OCI-M1 (cell line): Measurements from ENCODE around the gene EFNB2.

Experiments
- DNase-seq: peaks from one replicate; lab custom pipeline; 2025; lab: John Stamatoyannopoulos, UW

Gene EFNB2

DNA sequence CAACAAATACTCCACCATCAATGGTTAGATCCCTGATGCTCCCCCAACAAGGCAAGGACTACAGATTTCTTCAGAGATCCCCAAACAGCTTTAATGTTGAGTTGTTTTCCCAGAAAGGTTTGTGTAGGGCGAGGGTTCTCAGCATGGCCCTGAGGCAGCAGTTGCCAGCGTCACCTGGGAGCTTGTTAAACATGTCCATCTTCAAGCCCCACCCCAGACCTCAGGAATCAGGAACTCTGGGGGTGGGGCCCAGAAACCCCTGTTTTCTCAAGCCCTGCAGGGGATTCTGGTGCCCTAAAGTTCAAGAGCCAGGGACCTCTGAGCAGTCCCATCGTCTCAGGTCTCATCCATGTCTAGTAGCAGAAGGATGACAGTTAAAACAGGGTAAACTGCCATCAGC lies 9.6 kb downstream of the EFNB2 start:
- no peak for DNase-seq

DNA sequence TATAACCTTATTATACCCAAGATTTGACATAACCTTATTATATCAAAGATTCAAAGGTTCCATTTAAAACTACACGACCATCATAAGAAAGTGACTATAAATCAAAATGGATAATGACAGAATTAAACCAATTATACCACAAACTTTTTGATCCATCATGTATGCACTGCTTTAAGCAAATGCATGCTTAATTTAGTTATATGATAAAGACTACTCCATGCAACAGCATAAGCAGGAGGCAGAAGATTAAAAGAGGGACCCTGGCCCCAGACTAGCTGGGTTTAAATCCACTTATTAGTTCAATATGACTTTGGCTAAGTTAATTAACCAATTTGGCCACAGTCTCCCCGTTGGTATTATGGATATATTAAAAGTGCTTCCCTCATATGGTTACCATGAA lies 11.4 kb downstream of the EFNB2 start:
- no peak for DNase-seq

DNA sequence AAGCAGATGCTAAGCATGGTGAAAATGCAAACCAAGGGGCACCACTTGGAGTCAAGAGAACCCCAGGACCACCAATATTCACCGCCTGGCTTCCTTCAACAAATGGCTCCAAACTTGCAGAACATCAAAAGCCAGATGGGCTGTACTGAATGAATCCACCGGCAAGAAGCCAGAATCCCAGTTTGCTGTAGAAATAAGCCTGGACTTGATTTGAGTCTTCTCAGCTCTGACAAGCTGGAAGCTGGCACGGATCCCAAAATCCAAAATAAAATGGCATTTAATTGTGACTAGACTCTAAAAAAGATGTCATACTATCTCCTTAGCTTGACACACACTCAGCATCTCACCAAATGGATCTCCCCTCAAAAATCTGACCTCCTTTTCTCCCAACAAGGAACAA lies 11.9 kb downstream of the EFNB2 start:
- no peak for DNase-seq

DNA sequence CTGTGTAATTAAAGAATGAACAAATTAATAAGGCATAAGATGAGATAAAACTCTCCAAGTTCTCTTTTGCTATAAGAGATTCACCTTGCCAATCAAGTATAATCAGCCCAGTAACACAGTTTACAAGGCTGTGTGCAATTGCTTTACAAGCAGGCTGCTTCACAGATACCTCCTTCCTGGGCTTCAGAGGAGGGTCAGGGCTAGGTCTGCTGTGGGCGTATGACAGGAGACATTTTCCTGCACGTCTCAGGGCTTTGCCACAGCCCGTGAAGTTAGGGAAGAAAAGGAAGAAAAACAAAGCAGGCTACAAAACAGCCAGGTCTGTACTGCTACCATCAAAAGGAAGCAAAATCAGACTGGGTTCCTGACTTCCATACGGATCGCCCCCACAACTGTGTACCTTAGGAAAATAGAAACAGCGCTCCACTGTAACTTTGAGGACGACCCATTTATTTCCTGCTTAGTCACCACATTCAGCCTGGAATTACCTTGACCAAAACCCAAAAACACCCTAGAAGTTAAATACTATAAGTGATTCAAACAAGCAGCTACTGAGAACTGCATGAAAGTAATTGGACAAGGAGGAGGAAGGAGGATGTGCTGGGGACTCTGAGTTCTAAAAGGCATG lies 12.4 kb downstream of the EFNB2 start:
- DNase-seq, result no peak

DNA sequence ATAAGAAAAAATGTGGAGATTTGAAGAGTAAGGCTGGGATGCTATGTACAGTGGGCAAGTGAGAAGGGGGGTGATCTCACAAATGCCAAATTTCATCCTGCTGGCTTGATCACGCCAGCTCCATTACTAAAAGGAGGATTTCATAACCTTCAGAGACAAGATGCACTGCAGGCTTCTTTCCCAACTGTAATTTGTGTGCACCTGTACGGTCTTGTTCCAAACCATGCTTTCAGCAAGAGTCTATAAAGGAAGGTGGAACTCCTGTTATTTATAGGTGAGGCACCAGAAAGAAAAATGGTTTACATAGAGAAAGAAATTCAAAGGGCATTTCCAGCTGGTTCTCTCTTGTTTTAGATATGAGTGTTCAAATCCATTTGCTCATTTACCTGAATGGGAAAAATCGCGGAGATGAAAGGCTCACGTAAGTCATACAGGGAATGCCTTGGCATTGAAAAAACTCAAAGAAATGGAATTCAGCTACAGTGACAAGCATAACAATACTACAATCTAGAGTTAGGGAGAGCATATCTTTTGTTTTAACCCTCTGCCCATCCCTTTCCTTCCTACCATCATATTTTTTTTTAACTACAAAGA lies 13.3 kb downstream of the EFNB2 start:
- no peak for DNase-seq

DNA sequence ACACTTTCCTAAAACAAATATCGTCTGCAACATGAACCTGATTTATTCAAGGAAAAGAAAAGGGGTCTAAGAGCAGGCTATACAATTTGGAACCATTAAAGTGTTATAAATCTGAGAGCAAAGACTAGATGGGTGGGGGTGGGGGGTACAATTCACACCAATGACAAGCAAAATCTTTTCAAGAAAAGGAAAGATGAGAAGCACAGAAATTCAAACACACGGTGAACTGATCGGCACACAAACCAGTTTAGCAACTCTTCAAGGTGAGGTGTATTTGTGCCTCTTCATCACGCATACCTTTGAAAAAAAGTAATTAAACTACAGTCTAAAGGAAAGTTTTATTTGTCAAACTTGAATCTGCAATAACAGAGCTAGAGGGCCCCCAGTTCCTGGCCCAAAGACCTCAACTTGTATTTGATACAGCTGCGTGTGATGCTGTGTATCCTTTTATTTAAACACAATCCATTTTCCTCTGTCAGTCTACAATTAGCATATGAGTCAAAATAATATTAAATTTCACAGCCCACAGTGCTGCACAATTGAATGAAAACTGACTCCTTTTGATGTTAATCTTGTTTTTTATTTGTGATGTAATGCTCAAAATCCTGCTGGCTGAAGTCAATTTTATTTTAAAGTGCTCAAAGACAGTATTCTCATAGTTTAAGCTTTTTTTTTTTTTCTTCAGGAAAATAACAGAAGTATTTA lies 14.2 kb downstream of the EFNB2 start:
- no peak for DNase-seq

DNA sequence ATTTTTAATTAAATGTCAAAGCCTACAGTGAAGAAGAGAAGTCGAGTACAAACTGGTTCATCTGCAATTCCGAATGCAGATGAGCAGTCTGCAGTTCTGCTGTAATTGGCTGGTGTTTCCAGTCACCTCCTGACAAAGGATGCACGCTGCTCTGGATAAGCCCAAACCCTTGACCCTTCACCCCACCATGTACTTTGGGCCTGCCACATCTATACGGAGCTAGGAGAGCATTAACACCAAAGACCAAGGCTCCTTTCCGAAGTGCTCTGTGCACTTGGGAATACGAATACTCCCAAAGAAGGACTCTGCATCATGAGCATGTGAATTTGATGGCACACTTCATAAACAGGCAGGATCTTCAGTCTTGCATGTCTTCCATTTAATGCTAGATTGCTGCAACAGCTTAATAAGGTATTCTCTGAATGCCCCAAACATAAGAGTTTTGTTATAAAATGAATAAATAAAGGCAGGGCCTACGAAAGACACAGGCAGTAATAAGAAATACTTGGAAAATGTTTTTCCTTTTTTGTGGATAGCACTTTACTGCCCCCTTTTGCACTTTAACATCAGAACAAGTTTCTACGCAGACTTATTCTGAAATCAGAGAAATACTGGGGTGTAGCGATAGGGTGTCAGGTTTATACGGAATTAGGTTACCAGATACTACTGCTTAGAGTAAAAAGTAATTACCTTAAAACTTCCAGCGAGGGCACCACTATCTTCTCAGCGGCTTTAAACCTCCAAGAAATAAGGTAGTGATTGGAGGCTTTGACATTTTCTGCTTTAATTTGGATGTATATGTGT lies 15.0 kb downstream of the EFNB2 start:
- DNase-seq, result no peak

DNA sequence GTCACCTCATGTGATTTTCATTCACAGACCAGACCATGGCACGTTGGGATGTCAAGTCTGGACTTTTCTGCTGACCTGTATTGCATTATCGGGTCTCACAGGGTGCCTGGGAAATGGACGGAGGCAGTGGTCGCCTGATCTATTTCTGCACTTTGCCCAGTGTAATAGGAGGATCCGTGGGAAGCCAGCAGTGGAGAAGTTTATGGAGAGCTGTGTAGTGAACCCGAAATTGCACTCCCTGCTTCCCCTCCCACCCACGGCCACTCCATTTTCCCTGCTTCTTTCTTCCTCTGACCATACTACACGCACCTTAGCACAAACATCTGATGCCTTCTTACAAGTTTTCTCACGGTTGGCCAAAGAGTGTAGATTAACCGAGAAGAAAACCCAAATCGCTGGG lies 16.9 kb downstream of the EFNB2 start:
- DNase-seq, result no peak

DNA sequence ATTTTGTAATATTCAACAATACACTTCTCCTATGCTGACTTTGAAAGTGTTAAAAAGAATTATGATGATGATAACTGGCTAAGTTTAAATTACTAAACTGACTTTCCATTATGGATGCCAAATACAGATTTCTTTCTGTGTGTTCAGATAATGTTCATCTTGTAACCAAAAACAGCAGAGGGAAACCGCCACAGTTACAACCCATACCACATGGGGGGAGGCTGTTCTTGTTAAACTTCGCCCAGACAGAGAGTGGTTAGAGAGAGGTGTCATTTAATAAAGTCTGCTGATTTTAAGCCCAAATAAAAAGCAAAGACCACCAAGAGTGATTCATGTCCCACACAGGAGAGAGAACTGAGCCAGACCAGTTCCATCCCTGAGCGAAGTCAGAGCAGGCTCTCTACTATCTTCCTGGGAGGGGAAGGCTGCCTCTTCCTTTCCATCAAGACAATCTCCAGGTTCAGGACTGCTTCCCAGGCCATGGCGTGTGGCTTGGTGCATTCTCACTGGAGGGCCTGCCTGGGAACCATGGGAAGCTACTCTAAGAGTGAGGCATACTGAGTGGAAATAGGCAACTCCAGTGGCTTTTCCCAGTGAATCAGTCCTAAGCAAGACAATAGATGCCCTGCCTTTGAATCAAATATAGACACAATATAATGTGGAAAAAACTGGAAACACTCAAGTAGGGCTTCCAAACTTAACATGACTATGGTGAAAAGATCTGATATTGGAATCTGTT lies 18.2 kb downstream of the EFNB2 start:
- DNase-seq, result peak; percentile 4

DNA sequence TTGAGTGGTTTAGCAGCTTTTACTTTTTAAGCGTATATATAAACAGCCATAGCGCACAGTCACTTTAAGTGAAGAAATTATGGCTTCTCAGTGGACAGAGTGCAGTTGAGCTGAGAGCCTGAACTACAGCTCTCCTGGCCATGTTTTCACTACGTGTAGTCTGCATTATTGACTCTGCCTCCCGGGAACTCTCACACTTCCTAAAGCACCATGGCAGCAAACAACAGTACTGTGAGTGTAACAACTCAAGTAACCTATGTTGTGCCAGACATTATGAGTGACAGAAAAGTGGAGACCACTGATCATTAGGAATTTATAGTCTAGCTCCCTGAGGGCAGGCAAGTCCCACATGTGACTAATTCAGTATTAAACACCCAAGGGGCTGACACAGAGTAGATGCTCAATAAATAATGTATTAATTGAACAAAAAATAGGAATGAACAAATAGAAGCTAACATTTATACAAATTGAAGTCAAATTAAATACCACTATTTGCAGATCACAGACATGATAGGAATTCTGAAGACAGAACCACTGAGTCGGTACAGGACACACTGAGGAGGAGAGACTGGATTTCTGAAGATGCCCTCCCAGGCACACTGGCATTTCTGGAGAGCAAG lies 19.7 kb downstream of the EFNB2 start:
- no peak for DNase-seq

DNA sequence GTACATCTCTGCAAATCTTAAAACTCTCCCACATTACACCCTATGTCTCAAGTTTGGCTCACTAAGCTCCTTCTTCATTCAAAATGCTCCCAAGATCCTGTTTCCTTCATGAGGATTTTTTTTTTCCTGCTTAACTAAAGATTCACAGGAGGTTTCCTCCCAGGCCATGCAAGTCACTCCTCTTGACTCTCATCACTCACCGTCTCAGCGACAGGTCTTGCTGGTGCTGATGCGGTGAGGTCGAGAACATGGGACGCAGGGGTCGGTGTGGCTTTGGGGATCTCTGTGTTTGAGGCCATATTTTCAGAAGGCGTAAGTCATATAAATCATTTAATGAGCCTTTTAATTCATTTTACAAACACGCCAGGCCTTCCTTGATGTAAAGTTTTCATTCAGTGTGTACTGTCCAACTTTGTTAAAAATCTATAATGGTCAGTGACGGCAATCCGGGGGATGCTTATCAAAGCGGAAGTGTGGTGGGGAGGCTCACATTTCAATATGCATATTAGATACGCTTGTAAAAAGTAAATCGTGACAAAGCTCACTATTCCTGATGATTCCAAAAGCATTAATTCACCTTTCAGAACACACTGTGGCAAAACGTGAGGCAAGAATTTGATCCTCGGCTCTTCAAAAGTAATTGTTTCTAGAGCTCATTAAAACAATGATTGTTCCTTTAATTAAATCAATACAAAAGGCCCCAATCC lies 20.4 kb downstream of the EFNB2 start:
- DNase-seq, result no peak

DNA sequence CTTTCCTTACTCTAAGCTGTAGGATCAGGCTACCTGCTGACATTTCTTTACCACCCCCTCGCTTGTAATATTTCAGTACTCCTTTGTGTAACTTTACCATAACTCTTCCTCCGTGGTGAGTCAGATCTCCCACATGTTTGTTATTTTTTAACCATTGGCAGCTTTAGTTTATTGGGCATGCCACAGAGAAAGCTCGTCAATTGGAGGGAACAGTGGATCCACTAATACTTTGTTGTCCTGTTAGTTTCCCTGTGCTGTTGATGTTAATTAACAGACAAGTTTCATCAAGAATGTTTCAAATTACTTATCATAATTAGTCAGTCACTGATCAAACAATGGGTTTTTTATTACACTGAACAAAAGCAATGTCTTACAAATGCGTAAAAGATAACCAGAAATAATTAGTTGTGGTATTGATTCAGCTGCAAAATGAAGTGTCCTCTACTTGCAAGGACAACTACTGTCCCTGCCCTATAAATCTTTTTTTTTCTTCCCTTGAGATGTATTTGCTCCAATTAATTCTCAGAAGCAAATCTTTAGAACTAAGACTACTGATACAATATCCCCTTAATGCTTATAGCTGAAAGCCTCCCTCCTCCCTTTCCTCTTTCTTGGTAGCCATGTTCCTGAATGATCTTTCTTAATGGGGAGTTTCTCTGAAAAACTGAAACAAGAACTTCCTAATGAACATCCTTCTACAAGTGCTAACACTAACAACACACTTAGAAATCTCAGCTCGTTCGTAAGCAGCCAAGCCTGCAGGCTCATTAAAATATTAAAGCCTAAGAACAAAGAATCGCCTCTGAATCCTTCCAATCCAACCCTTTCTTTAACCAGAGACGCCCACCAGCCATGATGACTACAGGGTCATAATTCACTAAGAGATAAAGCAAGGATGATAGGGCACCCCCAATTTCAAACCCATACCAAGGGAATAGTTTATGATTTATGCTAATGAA lies 22.2 kb downstream of the EFNB2 start:
- DNase-seq, result no peak

DNA sequence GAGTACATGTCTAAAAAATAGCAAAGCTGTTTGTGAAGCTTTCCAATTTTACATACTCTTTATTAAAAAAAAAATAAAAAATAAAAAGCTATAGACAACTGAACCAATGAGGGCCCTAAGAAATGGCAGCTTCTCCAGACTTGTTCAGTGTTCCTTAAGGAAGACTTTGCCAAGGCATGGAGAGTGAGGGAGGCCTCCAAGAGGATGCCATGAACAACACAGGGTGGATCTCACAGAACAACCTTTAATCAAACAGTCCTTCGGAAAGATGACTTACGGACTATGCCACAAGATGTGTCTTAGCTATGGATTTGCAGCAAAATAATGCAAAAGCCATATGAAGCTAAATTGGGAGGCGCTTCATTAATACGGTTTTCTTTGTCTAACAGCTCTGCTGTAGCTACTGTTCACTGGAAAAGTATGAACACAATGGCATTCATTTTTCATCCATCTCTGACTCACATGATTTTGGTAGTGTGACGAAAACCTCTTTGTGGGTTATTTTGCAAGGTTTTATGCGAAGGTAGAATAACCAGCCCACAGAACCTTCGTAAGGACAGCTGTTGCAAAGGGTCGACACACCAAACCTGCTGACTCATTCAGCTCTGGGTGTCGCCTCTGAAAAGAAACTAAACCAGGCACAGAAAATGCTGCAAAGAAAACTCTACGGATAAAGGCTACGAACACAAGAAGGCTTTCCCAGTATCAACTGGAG lies 27.7 kb downstream of the EFNB2 start:
- DNase-seq, result peak; percentile 74

DNA sequence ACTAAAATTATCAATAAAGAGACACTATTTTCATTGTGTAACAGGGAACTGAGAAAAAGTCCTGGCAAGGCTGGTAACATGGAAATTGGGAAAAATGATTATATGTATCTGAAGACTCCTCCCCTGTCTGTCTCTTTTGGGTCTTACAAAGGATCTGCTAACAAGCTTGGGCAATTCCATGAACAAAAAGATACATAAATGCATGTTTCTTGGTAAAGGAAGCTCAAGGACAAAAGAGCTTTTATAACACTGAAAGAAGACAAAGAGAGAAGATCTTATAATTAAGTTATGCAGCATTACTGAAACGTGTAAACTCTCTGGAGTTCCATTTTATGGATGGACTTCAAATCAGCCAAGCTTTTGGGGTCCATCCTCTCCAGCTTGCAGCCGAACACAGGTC lies 29.2 kb downstream of the EFNB2 start:
- DNase-seq, result no peak

DNA sequence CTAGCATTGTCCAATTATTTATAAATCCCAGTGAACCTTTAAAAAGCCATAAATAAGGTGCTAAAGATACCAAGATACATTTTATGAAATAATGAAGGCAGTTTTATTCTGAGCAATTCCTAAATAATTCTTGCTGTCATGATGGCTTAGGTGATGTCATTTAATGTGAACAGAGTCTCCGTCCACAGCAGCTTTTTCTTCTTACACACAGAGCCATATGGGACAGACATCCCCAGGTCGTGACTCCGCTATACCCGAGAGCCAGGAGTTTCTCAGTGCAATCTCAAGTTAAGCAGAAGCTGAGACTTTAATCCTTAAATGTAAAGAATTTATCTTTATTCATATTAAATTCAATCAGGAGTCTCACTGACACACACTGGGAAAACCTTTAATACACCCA lies 29.7 kb downstream of the EFNB2 start:
- no peak for DNase-seq

DNA sequence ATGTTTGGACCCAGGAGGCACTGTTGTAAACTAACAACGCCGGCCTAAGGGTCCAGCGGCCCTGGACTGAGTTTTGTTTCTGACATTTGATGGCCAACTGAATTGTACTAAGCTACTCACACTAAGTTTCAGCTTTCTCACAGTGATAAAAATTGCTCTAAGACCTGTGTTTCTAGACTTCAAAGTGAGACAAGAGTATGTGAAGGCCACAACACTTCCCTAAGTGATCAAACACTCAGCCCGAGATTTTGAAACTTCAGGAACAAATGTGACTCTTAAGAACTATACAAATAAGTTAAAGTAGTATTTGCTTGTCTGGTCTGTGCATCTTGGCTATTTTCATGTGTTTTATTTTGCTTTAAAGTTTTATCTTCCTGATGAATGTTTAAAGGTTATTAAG lies 30.2 kb downstream of the EFNB2 start:
- DNase-seq, result no peak

DNA sequence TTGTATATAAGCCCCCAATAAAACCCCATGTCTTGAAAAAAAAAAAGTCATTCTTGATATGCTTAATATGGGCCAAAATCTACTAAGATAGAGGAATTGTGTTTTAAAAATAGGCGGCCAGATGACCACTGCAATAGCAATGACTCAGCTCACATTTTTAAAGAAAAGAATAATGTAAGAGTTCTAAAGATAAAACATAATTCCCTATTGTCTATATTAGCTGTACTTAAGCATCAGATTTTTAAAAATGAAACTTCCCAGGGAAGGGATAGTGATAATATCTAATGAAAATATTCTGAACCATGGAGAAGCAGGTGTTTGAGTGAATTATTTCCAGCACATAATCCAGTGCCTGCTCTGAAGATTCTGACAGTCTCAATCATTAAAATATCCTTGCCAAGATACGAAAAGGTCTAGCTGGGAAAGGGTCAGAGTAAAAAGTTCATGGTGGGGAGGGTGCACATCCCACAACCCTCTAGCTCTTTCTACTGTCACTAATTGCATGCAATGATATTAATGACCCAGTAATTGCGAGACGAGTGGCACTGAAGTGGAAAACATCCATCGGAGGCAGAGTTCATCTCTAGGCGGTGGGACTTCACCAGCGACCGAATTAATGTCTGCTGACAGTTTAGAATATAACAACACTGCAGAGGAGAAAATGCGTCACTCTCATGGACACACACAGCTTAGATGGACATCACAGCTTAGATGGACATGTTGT lies 31.6 kb downstream of the EFNB2 start:
- no peak for DNase-seq

DNA sequence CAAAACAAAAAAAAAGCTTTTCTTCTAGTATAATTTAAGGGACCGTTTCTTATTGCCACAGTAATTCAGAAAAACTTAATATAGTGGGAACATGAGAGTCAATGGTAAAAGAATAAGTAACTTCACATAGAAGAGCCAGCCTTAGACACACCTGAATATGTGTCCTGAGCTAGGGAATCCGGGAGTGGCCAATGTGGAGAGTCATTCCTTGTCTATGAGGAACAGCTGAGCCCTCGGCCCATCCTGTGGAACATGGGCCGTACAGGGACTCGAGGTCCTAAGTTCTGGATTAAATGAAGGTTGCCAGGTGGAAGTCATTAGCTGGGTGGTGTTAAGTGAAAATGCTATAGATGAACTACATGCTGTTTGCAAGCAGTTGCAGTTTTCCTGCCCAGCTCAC lies 32.2 kb downstream of the EFNB2 start:
- DNase-seq, result no peak

DNA sequence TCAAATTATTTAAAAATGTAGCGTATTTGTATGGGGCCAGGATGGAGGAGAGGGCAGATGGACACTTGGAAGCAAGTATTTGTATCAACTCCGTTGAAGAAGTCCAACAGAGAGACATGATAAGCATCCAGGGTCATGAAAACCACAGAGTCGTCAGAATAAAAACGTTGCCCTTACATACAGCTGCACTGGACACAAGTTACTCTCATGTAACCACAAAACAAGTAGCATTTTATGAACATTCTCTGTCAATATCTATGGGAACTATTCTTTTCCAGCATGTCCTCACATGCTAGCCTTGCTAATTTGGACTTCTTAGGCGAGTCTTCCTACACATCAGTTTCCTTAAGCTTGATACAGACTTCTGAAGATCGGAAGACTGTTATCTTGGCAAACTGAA lies 35.0 kb downstream of the EFNB2 start:
- peak; percentile 56 for DNase-seq
